ENCODE results near the gene ERGIC1.

GRCh38 chr5:172969921-172970320 lies 135.9 kb downstream of the ERGIC1 start:
- TF ChIP-seq, protein P1, sequence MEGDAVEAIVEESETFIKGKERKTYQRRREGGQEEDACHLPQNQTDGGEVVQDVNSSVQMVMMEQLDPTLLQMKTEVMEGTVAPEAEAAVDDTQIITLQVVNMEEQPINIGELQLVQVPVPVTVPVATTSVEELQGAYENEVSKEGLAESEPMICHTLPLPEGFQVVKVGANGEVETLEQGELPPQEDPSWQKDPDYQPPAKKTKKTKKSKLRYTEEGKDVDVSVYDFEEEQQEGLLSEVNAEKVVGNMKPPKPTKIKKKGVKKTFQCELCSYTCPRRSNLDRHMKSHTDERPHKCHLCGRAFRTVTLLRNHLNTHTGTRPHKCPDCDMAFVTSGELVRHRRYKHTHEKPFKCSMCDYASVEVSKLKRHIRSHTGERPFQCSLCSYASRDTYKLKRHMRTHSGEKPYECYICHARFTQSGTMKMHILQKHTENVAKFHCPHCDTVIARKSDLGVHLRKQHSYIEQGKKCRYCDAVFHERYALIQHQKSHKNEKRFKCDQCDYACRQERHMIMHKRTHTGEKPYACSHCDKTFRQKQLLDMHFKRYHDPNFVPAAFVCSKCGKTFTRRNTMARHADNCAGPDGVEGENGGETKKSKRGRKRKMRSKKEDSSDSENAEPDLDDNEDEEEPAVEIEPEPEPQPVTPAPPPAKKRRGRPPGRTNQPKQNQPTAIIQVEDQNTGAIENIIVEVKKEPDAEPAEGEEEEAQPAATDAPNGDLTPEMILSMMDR (IDR thresholded peaks at IDR 0.05): no peak
- TF ChIP-seq POLR2A (IDR thresholded peaks at IDR 0.05): no peak

Measured in body of pancreas (tissue), 4 donors.